Activated CD4-positive, CD25-positive, alpha-beta regulatory T cell treated with anti-CD3 and anti-CD28 coated beads, Interleukin-2, amount 50 U/mL, for 16 hours (primary cell): ENCODE data around the gene UGT1A6.
"Not testable (repeated sequence)": the region's sequence is repeated elsewhere in the genome, so short reads cannot be mapped to it uniquely, and the experiment has no call there.

Source experiments
- DNase-seq: peaks from one replicate; pipeline ENCODE4 v3.0.0-alpha.2; 2020; ENCODE audit warnings: low read depth, low spot score

The UGT1A6 gene

DNA sequence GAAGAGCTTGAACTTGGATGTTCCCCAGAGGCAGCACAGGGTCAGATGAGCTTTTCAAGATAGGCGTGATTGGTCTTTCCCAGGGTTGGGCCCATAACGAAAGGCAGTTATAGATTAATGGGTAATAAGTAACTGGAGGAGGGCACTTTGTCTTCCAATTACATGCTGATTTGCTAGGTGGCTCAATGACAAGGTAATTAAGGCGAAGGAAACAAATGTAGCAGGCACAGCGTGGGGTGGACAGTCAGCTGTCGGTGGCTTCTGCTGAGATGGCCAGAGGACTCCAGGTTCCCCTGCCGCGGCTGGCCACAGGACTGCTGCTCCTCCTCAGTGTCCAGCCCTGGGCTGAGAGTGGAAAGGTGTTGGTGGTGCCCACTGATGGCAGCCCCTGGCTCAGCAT is 25.9 kb downstream of the UGT1A6 start, which contains the start of gene UGT1A4:
TSS of gene UGT1A4 (plus strand) at position 185 of the 400 bp plus-strand sequence. CDS start at position 270, 85 bp downstream.
- DNase-seq, result no peak

DNA sequence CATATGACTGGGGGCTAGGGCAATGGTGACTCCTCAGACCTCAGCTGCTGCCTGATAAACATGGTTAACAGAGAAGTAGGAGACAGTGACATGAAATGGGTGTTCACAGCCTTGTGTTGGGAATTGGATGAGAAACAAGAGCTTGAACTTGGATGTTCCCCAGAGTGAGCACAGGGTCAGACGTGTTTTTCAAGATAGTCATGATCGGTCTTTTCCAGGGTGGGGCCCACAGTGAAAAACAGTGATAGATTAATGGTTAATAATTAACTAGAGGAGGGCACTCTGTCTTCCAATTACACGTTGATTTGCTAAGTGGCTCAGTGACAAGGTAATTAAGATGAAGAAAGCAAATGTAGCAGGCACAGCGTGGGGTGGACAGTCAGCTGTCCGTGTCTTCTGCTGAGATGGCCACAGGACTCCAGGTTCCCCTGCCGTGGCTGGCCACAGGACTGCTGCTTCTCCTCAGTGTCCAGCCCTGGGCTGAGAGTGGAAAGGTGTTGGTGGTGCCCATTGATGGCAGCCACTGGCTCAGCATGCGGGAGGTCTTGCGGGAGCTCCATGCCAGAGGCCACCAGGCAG is 36.1 kb downstream of the UGT1A6 start, which contains the start of gene UGT1A3:
TSS of gene UGT1A3 (plus strand) at position 320 of the 579 bp plus-strand sequence. CDS start at position 405, 85 bp downstream.
- DNase-seq, result no peak

DNA sequence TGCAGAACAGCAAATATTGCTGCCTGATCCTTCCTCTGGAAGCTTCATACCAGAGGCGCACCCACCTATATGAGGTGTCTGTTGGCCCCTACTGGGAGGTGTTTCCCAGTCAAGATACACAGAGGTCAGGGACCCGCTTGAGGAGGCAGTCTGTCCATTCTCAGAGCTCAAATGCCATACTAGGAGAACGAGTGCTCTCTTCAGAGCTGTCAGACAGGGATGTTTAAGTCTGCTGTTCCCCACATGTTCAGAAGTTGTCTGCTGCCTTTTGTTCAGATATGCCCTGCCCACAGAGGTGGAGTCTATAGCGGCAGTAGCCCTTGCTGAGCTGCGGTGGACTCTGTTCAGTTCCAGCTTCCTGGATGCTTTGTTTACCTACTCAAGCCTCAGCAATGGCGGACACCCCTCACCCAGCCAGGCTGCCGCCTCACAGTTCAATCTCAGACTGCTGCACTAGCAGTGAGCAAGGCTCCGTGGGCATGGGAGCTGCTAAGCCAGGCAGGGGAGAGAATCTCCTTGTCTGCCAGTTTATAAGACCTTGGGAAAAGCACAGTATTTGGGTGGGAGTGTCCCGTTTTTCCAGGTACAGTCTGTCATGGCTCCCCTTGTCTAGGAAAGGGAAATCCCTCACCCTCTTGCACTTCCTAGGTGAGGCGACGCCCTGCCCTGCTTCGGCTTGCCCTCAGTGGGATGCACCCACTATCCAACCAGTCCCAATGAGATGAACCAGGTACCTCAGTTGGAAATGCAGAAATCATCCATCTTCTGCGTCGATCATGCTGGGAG is 44.4 kb downstream of the UGT1A6 start:
- DNase-seq, result not testable (repeated sequence)

DNA sequence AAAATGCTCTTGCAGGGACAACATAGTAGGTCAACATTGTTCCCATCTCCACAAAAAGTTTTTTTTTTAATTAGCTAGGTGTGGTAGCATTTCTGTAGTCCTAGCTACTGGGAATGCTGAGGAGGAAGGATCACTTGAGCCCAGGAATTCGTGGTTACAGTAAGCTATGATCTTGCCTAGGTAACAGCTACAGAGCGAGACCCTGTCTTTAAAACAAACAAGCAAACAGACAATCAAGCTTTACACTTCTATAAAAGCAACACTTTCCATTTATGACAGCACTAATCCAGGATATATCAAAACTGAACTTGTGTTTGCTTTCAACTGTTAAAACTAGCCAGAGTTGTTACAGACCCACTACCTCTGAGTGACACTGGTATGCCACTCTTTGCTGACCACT is 48.2 kb downstream of the UGT1A6 start:
- DNase-seq, result no peak

DNA sequence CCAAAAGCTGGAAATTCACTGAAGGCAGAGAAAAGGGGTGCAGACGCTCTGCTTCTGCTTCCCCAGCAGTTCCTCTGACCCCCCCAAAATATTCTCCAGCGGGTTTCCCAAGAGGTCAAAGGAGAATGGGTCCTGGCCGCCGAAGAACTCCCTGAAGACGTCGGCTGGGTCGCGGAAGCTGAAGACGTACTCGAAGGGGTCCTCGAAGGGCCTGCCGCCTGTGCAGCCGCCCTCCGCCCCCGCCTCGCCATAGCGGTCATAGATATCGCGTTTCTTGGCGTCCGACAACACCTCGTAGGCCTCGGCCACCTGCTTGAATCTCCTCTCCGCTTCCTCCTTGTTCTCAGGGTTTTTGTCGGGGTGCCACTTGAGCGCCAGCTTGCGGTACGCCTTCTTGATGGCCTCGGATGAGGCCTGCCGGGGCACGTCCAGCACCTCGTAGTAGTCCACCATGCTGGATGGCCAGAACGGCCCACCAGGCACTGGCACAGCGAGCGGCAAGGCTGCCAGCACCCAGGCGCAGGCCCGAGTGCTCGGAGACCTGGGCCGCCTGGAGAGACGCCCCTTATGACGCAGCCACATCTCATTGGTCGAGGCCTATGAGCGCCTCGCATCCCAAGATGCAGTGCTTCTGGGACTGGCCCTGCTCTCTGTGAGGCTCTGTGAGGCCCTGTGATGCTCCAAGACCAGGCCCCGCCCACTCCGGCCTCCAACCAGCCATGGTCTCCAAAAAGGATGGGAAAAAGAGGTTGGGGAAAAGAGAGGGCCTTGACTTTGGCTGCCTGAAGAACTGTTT is 51.0 kb downstream of the UGT1A6 start:
- DNase-seq, result no peak

DNA sequence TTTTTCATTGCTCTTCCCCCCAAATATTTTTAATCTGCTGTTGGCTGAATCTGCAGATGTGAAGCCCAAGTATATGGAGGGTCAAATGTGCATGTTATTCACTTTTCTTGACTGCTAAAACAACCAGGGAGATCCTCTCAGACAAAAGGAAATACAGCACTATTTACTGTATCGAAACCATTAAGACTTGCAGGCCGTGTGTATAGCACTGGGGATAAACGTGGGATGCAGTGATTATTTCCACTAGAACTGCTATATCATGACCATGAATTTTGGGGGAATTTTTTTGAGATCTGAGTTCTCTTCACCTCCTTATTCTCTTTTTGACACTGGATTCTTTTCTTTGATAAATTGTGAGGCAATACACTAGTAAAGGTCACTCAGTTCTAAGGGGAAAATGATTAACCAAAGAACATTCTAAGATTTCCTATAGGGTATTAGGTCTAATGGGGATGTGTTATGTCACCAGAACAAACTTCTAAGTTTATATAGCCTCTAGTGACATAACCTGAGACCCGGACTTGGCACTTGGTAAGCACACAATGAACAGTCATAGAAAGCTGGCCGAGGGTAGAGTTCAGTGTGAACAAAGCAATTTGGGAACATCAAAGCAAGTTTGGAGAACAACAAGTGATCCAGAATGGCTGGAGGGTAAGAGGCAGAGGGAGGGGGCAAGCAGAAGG is 52.5 kb downstream of the UGT1A6 start:
- no peak for DNase-seq

DNA sequence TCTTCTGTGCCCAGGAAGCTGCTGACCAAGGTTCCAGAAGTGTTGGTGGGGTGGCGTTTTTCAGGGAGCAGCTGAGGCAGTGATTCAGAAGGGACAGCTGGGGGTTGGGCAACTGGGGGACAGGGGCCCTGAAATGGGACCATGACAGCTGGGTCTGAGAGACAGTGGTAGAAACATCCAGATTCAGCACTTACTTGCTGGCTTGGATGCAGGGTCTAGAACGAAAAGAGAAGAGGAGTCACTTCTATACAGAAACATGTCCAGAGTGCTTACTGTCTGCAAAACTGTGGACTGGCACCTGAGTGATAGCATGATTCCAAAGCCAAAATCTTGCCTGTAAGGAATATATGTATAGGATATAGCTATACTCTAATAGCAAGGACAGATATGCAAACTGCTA is 53.1 kb downstream of the UGT1A6 start:
- DNase-seq, result not testable (repeated sequence)

DNA sequence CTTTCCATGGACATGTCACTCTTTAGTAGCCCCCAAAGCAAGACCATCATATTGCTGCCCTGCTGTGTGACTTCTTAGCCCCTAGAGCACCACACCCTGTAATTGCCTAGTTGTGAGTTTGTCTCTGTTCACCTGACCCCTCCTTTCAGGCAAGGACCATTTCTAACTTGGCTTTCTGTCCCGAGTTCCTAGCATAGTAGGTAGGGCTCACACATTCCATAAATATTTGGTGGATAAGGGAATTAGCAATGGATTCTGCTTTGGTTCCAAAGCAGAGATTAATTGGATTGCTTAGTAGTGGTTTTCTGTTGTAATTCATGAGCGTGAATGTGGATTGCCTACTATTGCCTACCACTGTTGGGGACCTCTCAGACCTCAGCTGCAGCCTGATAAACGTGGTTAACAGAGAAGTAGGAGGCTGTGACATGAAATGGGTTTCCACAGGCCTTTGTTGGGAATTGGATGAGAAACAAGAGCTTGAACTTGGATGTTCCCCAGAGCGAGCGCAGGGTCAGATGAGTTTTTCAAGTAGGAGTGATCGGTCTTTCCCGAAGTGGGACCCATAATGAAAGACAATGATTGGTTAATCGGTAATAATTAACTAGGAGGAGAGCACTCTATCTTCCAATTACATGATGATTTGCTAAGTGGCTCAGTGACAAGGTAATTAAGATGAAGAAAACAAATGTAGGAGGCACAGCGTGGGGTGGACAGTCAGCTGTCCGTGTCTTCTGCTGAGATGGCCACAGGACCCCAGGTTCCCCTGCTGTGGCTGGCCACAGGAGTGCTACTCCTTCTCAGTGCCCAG is 54.0 kb downstream of the UGT1A6 start:
- DNase-seq, result no peak

DNA sequence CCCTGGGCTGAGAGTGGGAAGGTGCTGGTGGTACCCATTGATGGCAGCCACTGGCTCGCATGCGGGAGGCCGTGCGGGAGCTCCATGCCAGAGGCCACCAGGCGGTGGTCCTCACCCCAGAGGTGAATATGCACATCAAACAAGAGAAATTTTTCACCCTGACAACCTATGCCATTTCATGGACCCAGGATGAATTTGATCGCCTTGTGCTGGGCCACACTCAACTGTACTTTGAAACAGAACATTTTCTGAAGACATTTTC is 54.5 kb downstream of the UGT1A6 start:
- DNase-seq, result no peak

DNA sequence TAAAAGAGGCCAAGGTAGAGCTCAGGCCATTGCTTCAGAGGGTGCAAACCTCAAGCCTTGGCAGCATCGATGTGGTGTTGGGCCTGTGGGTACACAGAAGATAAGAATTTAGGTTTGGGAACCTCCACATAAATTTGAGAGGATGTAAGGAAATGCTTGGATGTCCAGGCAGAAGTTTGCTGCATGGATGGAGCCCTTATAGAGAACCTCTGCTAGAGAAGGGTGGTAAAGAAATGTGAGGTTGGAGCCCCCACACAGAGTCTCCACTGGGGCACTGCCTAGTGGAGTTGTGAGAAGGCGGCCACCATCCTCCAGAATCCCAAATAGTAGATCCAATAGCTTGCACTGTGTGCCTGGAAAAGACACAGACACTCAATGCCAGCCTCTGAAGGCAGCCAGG is 58.0 kb downstream of the UGT1A6 start:
- not testable (repeated sequence) for DNase-seq

DNA sequence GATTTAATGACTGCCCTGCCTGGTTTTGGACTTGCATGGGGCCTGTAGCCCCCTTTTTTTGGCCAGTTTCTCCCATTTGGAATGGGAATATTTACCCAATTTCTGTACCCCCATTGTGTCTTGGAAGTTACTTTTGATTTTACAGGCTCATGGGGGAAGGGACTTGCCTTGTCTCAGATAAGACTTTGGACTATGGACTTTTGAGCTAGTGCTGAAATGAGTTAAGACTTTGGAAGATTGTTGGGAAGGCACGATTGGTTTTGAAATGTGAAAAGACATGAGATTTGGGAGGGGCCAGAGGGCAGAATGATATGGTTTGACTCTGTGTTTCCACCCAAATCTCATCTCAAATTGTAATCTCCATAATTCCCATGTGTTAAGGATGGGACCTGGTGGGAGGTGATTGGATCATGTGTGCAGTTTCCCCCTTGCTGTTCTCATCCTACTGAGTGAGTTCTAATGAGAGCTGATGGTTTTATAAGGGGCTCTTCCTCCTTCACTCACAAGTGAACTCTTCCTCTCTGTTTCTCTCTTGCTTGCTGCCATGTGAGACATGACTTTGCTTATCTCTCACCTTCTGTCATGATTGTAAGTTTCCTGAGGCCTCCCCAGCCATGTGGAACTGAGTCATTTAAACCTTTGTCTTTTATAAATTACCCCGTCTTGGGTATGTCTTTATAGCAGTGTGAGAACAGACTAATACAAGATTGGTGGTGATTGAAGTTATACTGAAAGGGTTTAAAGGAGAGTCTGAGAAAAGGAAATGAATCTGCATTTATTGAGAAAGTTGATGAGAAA is 58.7 kb downstream of the UGT1A6 start:
- not testable (repeated sequence) for DNase-seq

DNA sequence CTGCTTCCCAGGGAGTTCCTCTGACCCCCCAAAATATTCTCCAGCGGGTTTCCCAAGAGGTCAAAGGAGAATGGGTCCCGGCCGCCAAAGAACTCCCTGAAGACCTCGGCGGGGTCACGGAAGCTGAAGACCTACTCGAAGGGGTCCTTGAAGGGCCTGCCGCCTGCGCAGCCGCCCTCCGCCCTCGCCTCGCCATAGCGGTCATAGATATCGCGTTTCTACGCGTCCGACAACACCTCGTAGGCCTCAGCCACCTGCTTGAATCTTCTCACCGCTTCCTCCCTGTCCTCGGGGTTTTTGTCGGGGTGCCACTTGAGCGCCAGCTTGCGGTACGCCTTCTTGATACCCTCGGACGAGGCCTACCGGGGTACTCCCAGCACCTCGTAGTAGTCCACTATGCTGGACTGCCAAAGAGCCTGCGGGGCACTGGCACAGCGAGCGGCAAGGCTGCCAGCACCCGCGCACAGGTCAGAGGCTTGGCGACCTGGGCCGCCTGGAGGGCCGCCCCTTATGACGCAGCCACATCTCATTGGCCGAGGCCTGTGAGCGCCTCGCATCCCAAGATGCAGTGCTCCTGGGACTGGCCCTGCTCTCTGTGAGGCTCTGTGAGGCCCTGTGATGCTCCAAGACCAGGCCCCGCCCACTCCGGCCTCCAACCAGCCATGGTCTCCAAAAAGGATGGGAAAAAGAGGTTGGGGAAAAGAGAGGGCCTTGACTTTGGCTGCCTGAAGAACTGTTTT is 62.4 kb downstream of the UGT1A6 start:
- DNase-seq, result no peak

DNA sequence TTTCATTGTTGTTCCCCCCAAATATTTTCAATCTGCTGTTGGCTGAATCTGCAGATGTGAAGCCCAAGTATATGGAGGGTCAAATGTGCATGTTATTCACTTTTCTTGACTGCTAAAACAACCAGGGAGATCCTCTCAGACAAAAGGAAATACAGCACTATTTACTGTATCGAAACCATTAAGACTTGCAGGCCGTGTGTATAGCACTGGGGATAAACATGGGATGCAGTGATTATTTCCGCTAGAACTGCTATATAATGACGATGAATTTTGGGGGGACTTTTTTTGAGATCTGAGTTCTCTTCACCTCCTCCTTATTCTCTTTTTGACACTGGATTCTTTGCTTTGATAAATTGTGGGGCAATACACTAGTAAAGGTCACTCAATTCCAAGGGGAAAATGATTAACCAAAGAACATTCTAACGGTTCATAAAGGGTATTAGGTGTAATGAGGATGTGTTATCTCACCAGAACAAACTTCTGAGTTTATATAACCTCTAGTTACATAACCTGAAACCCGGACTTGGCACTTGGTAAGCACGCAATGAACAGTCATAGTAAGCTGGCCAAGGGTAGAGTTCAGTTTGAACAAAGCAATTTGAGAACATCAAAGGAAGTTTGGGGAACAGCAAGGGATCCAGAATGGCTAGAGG is 63.9 kb downstream of the UGT1A6 start:
- DNase-seq, result no peak

DNA sequence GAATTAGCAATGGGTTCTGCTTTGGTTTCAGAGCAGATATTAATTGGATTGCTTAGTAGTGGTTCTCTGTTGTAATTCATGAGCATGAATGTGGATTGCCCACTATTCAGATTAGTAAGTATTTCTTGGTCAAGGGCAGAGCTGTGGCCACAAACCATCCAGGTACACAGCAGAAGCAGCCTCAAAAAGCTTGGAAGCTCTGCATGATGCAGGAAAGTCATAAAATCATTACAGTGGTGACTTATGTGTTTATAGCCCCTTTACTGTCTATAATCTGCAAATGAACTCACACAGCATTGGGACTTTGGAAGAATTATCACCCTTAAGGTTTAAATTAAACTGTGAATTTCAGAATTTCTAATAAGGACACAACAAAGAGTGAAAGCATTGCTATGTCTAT is 65.5 kb downstream of the UGT1A6 start:
- DNase-seq, result no peak

DNA sequence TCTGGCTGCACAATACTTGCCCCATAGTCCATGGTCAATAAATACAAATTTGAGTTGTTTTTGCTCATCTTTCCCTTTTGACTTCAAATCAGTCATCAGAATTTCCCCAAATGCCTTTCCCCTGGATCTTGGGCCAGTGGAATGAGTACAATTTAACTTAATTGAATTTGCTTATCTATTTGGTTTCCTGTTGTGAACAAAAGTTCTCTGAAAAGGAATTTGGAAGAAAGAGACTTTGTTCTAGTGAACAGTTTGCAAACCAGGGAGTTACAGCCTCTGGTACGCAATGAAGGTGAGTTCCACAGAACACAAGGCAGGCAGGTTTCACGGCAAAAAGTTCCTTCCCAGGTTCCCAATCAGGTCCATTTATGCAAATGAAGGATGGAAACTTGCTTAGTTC is 66.2 kb downstream of the UGT1A6 start:
- no peak for DNase-seq

DNA sequence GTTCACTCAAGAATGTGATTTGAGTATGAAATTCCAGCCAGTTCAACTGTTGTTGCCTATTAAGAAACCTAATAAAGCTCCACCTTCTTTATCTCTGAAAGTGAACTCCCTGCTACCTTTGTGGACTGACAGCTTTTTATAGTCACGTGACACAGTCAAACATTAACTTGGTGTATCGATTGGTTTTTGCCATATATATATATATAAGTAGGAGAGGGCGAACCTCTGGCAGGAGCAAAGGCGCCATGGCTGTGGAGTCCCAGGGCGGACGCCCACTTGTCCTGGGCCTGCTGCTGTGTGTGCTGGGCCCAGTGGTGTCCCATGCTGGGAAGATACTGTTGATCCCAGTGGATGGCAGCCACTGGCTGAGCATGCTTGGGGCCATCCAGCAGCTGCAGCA is 67.4 kb downstream of the UGT1A6 start, which contains the start of gene UGT1A1:
TSS of gene UGT1A1 (plus strand) at position 228 of the 400 bp plus-strand sequence. CDS start at position 246, 18 bp downstream.
- no peak for DNase-seq

DNA sequence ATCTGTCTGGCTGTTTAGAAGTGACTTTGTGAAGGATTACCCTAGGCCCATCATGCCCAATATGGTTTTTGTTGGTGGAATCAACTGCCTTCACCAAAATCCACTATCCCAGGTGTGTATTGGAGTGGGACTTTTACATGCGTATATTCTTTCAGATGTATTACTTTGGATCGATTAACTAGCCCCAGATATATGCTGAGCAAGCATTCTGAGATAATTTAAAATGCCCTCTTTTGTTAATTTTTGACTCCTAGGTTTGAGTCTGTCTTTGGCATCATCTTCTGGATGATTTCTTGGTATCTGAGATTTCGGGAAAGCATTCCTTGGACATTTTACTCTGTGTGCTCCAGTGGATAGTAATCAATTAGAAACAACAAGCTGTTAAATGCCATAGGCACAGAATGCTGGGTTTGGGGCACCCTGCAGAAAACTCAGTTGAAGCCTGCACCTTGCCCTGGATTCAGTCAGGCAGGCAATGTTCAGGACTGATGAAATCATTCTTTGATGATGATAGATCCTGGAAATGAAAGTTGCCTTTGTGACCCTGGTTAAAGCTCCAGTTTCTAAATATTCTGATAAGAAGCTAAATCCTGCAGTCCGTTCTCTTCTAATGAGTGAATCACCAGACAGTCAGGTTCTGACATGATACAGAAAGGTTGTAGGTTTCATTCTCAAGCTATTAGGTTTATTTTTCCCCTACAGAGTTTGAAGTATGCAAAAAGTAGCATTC is 68.5 kb downstream of the UGT1A6 start:
- DNase-seq, result no peak

DNA sequence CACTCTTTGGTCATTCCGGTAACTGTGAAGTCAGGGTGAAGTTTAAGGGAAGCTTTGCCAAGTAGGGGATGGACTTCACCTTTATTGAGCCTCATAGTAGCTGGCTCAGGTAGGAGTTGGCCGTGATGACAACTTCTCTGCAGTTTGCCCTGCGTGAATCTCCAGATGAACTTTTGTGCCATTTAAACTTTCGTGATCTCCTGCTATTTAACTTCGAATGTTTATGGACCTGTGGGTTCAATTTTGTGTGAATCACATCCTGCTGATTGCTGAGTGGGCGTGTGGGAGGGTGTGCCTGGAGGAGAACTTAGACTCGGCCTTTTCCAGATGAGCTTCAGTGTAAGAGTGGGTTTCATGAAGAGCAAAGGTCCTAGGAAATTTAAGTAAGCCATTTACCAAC is 71.6 kb downstream of the UGT1A6 start:
- DNase-seq, result no peak
